ENCODE measurements around the gene SKAP1. TPM values are rescaled to one million over a fixed set of nuclear protein-coding genes. Genes with fewer than 3 reads are reported as not detected.
"Not testable (repeated sequence)": the region's sequence is repeated elsewhere in the genome, so short reads cannot be mapped to it uniquely, and the experiment has no call there.

The SKAP1 gene
- total and polyA plus RNA-seq, 2 experiments from 2014 or later = 0.27 TPM; not detected in 1

DNA sequence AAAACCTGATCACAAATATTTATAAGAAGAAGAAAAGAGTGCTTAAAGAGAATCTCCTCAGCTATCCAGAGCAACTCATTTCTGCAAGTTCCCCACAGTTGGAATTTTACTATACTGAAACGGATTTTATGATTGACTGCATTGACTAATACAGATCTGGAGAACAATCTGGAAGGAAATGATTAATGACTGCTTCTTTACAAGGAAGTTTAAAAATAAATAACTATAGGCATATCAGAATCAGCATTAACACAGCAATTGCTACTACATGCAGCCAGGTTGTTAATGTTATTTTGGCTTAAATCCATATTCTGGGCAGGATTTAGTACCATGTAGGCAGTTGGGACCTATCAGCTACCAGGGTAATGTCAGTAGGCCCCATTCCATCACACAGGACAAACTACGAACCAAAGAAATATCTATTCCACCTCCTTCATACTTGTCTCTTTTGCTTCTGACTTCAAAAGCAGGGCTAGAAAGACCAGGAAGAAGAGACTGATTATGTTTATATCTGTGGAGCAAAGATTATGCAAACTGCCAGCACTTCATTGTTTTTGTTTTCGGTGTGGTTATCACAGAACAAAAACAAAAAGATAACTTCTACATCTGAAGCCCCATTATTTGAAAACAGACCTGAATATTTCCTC is 3.9 kb downstream of the SKAP1 start:
- peaks cover 31% of the 10 kb centered on the region for H3K27me3 ChIP-seq (ENCODE audit: insufficient read depth)
- peaks cover 8% of the 10 kb centered on the region; the same call in 1 of the 2 replicates for H3K4me1 ChIP-seq (ENCODE audit: insufficient read depth)
- H3K79me2 ChIP-seq (replicated peaks; ENCODE audit: insufficient read depth) = no peaks in the 10 kb centered on the region
- H3F3A ChIP-seq (replicated peaks; ENCODE audit: low read depth) = no peaks in the 10 kb centered on the region
- no peak overlapping the region for H3K4me2 ChIP-seq
- TF ChIP-seq NANOG (IDR thresholded peaks at IDR 0.05; ENCODE audit: borderline replicate concordance) = no peak
- TF ChIP-seq, protein P1, sequence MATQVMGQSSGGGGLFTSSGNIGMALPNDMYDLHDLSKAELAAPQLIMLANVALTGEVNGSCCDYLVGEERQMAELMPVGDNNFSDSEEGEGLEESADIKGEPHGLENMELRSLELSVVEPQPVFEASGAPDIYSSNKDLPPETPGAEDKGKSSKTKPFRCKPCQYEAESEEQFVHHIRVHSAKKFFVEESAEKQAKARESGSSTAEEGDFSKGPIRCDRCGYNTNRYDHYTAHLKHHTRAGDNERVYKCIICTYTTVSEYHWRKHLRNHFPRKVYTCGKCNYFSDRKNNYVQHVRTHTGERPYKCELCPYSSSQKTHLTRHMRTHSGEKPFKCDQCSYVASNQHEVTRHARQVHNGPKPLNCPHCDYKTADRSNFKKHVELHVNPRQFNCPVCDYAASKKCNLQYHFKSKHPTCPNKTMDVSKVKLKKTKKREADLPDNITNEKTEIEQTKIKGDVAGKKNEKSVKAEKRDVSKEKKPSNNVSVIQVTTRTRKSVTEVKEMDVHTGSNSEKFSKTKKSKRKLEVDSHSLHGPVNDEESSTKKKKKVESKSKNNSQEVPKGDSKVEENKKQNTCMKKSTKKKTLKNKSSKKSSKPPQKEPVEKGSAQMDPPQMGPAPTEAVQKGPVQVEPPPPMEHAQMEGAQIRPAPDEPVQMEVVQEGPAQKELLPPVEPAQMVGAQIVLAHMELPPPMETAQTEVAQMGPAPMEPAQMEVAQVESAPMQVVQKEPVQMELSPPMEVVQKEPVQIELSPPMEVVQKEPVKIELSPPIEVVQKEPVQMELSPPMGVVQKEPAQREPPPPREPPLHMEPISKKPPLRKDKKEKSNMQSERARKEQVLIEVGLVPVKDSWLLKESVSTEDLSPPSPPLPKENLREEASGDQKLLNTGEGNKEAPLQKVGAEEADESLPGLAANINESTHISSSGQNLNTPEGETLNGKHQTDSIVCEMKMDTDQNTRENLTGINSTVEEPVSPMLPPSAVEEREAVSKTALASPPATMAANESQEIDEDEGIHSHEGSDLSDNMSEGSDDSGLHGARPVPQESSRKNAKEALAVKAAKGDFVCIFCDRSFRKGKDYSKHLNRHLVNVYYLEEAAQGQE (IDR thresholded peaks at IDR 0.05; ENCODE audit: unreplicated experiment) = no peak
- no peak for TF ChIP-seq ETS1 (IDR thresholded peaks at IDR 0.05)
- no peak for TF ChIP-seq ZNF331 (CRISPR knock-in tag; IDR thresholded peaks at IDR 0.05; ENCODE audit: low read depth)
- no peak for TF ChIP-seq POLR2AphosphoS5 (IDR thresholded peaks at IDR 0.05; ENCODE audit: low read depth)
- TF ChIP-seq, protein P2, sequence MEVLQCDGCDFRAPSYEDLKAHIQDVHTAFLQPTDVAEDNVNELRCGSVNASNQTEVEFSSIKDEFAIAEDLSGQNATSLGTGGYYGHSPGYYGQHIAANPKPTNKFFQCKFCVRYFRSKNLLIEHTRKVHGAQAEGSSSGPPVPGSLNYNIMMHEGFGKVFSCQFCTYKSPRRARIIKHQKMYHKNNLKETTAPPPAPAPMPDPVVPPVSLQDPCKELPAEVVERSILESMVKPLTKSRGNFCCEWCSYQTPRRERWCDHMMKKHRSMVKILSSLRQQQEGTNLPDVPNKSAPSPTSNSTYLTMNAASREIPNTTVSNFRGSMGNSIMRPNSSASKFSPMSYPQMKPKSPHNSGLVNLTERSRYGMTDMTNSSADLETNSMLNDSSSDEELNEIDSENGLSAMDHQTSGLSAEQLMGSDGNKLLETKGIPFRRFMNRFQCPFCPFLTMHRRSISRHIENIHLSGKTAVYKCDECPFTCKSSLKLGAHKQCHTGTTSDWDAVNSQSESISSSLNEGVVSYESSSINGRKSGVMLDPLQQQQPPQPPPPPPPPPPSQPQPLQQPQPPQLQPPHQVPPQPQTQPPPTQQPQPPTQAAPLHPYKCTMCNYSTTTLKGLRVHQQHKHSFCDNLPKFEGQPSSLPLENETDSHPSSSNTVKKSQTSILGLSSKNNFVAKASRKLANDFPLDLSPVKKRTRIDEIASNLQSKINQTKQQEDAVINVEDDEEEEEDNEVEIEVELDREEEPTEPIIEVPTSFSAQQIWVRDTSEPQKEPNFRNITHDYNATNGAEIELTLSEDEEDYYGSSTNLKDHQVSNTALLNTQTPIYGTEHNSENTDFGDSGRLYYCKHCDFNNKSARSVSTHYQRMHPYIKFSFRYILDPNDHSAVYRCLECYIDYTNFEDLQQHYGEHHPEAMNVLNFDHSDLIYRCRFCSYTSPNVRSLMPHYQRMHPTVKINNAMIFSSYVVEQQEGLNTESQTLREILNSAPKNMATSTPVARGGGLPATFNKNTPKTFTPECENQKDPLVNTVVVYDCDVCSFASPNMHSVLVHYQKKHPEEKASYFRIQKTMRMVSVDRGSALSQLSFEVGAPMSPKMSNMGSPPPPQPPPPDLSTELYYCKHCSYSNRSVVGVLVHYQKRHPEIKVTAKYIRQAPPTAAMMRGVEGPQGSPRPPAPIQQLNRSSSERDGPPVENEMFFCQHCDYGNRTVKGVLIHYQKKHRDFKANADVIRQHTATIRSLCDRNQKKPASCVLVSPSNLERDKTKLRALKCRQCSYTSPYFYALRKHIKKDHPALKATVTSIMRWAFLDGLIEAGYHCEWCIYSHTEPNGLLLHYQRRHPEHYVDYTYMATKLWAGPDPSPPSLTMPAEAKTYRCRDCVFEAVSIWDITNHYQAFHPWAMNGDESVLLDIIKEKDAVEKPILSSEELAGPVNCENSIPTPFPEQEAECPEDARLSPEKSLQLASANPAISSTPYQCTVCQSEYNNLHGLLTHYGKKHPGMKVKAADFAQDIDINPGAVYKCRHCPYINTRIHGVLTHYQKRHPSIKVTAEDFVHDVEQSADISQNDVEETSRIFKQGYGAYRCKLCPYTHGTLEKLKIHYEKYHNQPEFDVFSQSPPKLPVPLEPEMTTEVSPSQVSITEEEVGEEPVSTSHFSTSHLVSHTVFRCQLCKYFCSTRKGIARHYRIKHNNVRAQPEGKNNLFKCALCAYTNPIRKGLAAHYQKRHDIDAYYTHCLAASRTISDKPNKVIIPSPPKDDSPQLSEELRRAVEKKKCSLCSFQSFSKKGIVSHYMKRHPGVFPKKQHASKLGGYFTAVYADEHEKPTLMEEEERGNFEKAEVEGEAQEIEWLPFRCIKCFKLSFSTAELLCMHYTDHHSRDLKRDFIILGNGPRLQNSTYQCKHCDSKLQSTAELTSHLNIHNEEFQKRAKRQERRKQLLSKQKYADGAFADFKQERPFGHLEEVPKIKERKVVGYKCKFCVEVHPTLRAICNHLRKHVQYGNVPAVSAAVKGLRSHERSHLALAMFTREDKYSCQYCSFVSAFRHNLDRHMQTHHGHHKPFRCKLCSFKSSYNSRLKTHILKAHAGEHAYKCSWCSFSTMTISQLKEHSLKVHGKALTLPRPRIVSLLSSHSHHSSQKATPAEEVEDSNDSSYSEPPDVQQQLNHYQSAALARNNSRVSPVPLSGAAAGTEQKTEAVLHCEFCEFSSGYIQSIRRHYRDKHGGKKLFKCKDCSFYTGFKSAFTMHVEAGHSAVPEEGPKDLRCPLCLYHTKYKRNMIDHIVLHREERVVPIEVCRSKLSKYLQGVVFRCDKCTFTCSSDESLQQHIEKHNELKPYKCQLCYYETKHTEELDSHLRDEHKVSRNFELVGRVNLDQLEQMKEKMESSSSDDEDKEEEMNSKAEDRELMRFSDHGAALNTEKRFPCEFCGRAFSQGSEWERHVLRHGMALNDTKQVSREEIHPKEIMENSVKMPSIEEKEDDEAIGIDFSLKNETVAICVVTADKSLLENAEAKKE (CRISPR knock-in tag; IDR thresholded peaks at IDR 0.05) = no peak
- no peak for TF ChIP-seq STAT1 (IDR thresholded peaks at IDR 0.05; ENCODE audit: unreplicated experiment)
- no peak for TF ChIP-seq JUNB (IDR thresholded peaks at IDR 0.05; ENCODE audit: unreplicated experiment)
- H3K9me2 ChIP-seq (ENCODE audit: insufficient read depth) = no peaks in the 10 kb centered on the region
- H3K27ac Mint-ChIP-seq = no peak overlapping the region
- H2AFZ ChIP-seq = peak overlapping the region; percentile 35; the same call in 1 of the 2 replicates
- no peaks in the 10 kb centered on the region for H3K36me3 ChIP-seq (ENCODE audit: insufficient read depth)
- no peaks in the 10 kb centered on the region; the same call in 1 of the 3 replicates for H3K9me3 Mint-ChIP-seq
- no peak overlapping the region for H3K4me3 Mint-ChIP-seq
- no peak overlapping the region for H3K4me3 ChIP-seq
- H3K36me3 Mint-ChIP-seq (ENCODE audit: low read depth) = no peaks in the 10 kb centered on the region
- DNase-seq (ENCODE audit: low spot score) (no peak), ATAC-seq (no peak)
- H3K4me1 Mint-ChIP-seq = peaks cover 22% of the 10 kb centered on the region
- H4K20me1 ChIP-seq (replicated peaks; ENCODE audit: insufficient read depth) = no peaks in the 10 kb centered on the region
- no peak overlapping the region for H3K27ac ChIP-seq (ENCODE audit: low read depth)
- peaks cover 22% of the 10 kb centered on the region for H3K27me3 Mint-ChIP-seq (ENCODE audit: insufficient read depth, low read depth, poor library complexity)

- H3K4me1 Mint-ChIP-seq = peaks cover 17% of the 10 kb centered on the region
- not testable (repeated sequence) for H4K20me1 ChIP-seq (replicated peaks; ENCODE audit: insufficient read depth); H3K27me3 ChIP-seq (ENCODE audit: insufficient read depth); H3K9me3 Mint-ChIP-seq; ATAC-seq; H3K4me2 ChIP-seq; H3K36me3 ChIP-seq (ENCODE audit: insufficient read depth); H3F3A ChIP-seq (replicated peaks; ENCODE audit: low read depth); H3K4me3 Mint-ChIP-seq; H3K79me2 ChIP-seq (replicated peaks; ENCODE audit: insufficient read depth); H3K9me2 ChIP-seq (ENCODE audit: insufficient read depth); DNase-seq (ENCODE audit: low spot score); H3K27ac Mint-ChIP-seq; H3K27ac ChIP-seq (ENCODE audit: low read depth); H3K27me3 Mint-ChIP-seq (ENCODE audit: insufficient read depth, low read depth, poor library complexity); H2AFZ ChIP-seq; H3K4me3 ChIP-seq; H3K36me3 Mint-ChIP-seq (ENCODE audit: low read depth)
- H3K4me1 ChIP-seq (ENCODE audit: insufficient read depth) = peaks cover 17% of the 10 kb centered on the region
Observed at GRCh38 chr17:48422060-48422459, 8.0 kb downstream of the SKAP1 start.

Data from GM23338 (cell line).